ENCODE data around the gene PJVK. TPM values are rescaled to one million over a fixed set of nuclear protein-coding genes. Genes with fewer than 3 reads are reported as not detected.

PJVK gene
- total and polyA plus RNA-seq, 10 of the 15 experiments (the other 5 are each of a cell fraction or from before 2014, with no cell fraction given), result 1.8 to 6.8 (median 3.2) TPM

DNA sequence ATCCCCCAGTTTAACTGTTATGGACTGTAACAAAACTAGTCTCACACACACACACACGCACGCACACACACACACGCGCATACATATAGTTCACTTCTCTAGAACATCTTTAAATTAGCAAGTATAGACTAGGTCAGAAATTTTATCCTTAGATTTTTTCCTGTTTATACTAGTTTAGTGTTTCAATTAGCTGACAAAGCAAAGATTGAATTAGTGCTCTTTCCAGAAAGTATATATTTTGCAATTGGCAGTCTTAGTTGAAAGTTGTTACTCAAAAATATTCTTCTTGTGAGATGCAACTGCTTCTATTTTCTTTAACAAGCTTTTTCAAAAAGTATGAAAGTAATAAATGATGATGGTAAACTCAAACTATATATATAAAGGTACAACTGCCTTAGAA lies 51.6 kb downstream of the PJVK start:
- Histone ChIP-seq H4K20me1 (ENCODE audit: control insufficient read depth, insufficient read depth) (no peaks in the 10 kb centered on the region), H3K9me3 (replicated peaks; ENCODE audit: control insufficient read depth, insufficient read depth, low read length) (no peaks in the 10 kb centered on the region), H3K4me1 (ENCODE audit: control insufficient read depth, insufficient read depth, low read length) (no peaks in the 10 kb centered on the region), H3K4me2 (ENCODE audit: control insufficient read depth, insufficient read depth) (no peak overlapping the region), H3K79me2 (ENCODE audit: control insufficient read depth, insufficient read depth, low read length) (no peaks in the 10 kb centered on the region), H3K27me3 (replicated peaks in 1 of 2; ENCODE audit: control insufficient read depth in 2 of 2, insufficient read depth in 2 of 2, low read length in 1 of 2) (no peaks in the 10 kb centered on the region), H3K4me3 (no peak overlapping the region), H3K36me3 (ENCODE audit: control insufficient read depth in 2 of 2, insufficient read depth in 2 of 2, low read length in 1 of 2) (peaks cover 1 to 17% of the 10 kb centered on the region in 2 experiments; a peak in 2 of 4 replicates), H2AFZ (ENCODE audit: control insufficient read depth, low read depth, low read length) (no peak overlapping the region), H3K27ac (ENCODE audit: control insufficient read depth, insufficient read depth) (no peak overlapping the region), H3K9ac (ENCODE audit: control insufficient read depth, insufficient read depth, low read length) (no peak overlapping the region)
- in situ Hi-C loops (cut with MboI) (no loop called here), intact Hi-C loops (cut with micrococcal nuclease; ENCODE audit: unreplicated experiment) (no loop called here)
- RAD21 ChIA-PET (ENCODE audit: unreplicated experiment), result no interaction called here
- POLR2A ChIA-PET, result interaction anchor here (0.9 kb wide), 1 partner anchor 47 kb away, joined by 3 read pairs; no protein-coding TSS in a partner anchor
- CTCF ChIA-PET, result no interaction called here
- TF ChIP-seq ZBED1 (IDR thresholded peaks at IDR 0.05; ENCODE audit: borderline replicate concordance), result no peak
- no peak for TF ChIP-seq KLF5 (IDR thresholded peaks at IDR 0.05; ENCODE audit: partially characterized antibody)
- no peak for TF ChIP-seq SMAD5 (IDR thresholded peaks at IDR 0.05; ENCODE audit: low read depth)
- TF ChIP-seq SP1 (IDR thresholded peaks at IDR 0.05; ENCODE audit: low read depth, low read length), result no peak
- no peak for TF ChIP-seq MTA2 (IDR thresholded peaks at IDR 0.05; ENCODE audit: low read depth)
- whole genome bisulfite sequencing (ENCODE audit: insufficient coverage, insufficient replicate concordance, low lambda C conversion rate, missing lambda C conversion rate), result 94% methylated on average over 4 of the region's 4 CpGs
- no TSS peak for BruUV-seq (replicated peaks)
- DNase-seq (ENCODE audit: low read depth, low spot score) (no peak), ATAC-seq (no peak), FAIRE-seq (no peak)
- SMC1A ChIA-PET (ENCODE audit: uncharacterized antibody, unreplicated experiment), result interaction anchor here (1.1 kb wide), 1 partner anchor 10 kb away, joined by 3 read pairs; no protein-coding TSS in a partner anchor

DNA sequence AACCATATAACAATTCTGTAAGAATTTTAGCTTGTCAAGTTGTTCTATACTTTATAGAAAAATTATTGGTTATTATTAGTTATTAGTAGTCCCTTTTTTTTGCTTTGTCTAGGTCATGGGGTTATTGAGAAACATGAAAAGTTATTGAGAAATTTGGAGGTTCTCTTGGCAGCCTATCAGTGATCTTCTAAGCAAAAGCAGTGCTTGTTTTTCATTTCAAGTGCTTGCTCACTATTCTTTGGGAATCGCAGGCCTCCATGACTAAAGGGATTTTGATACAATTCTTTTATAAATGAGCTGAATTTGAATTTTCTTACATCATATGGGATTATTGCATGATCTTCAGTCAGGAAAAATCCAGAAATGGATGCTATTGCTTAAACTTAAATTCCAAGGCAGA lies 54.9 kb downstream of the PJVK start:
- Histone ChIP-seq H3K27ac (ENCODE audit: control insufficient read depth, insufficient read depth) (no peak overlapping the region), H2AFZ (ENCODE audit: control insufficient read depth, low read depth, low read length) (no peak overlapping the region), H3K4me2 (ENCODE audit: control insufficient read depth, insufficient read depth) (no peak overlapping the region), H3K79me2 (ENCODE audit: control insufficient read depth, insufficient read depth, low read length) (no peaks in the 10 kb centered on the region), H3K9me3 (replicated peaks; ENCODE audit: control insufficient read depth, insufficient read depth, low read length) (no peaks in the 10 kb centered on the region), H3K9ac (ENCODE audit: control insufficient read depth, insufficient read depth, low read length) (no peak overlapping the region), H3K36me3 (ENCODE audit: control insufficient read depth in 2 of 2, insufficient read depth in 2 of 2, low read length in 1 of 2) (peaks cover under 1 to 2% of the 10 kb centered on the region in 2 experiments; a peak in 2 of 4 replicates), H3K4me3 (no peak overlapping the region), H3K27me3 (replicated peaks in 1 of 2; ENCODE audit: control insufficient read depth in 2 of 2, insufficient read depth in 2 of 2, low read length in 1 of 2) (no peaks in the 10 kb centered on the region), H3K4me1 (ENCODE audit: control insufficient read depth, insufficient read depth, low read length) (no peaks in the 10 kb centered on the region), H4K20me1 (ENCODE audit: control insufficient read depth, insufficient read depth) (no peaks in the 10 kb centered on the region)
- no TSS peak for BruUV-seq (replicated peaks)
- SMC1A ChIA-PET (ENCODE audit: uncharacterized antibody, unreplicated experiment), result interaction anchor here (1.2 to 3.1 kb wide), 6 partner anchors 9 to 72 kb away, joined by 3 to 16 read pairs (median 6); no protein-coding TSS in a partner anchor
- ATAC-seq (no peak), FAIRE-seq (no peak), DNase-seq (ENCODE audit: low read depth, low spot score) (no peak)
- WGBS (ENCODE audit: insufficient coverage, insufficient replicate concordance, low lambda C conversion rate, missing lambda C conversion rate), result 96% methylated on average over 1 of the region's 1 CpG
- CTCF ChIA-PET, result interaction anchor here (1.1 to 1.7 kb wide), 3 partner anchors 14 to 23 kb away, joined by 3 to 6 read pairs (median 5); no protein-coding TSS in a partner anchor
- RAD21 ChIA-PET (ENCODE audit: unreplicated experiment), result interaction anchor here (1.0 kb wide), 1 partner anchor 25 kb away, joined by 3 read pairs; no protein-coding TSS in a partner anchor
- in situ Hi-C loops (cut with MboI), result no loop called here
- intact Hi-C loops (cut with micrococcal nuclease; ENCODE audit: unreplicated experiment), result no loop called here
- POLR2A ChIA-PET, result interaction anchor here (0.8 to 1.0 kb wide), 2 partner anchors 17 to 18 kb away, joined by 3 to 4 read pairs; no protein-coding TSS in a partner anchor
- TF ChIP-seq CHD4 (IDR thresholded peaks at IDR 0.05) (no peak), PAX5 (IDR thresholded peaks at IDR 0.05; ENCODE audit: borderline replicate concordance, low read depth, low read length) (no peak), RBBP5 (conservative IDR thresholded peaks at IDR 0.05) (no peak), NBN (IDR thresholded peaks at IDR 0.05) (no peak)
- TF ChIP-seq, protein P1, sequence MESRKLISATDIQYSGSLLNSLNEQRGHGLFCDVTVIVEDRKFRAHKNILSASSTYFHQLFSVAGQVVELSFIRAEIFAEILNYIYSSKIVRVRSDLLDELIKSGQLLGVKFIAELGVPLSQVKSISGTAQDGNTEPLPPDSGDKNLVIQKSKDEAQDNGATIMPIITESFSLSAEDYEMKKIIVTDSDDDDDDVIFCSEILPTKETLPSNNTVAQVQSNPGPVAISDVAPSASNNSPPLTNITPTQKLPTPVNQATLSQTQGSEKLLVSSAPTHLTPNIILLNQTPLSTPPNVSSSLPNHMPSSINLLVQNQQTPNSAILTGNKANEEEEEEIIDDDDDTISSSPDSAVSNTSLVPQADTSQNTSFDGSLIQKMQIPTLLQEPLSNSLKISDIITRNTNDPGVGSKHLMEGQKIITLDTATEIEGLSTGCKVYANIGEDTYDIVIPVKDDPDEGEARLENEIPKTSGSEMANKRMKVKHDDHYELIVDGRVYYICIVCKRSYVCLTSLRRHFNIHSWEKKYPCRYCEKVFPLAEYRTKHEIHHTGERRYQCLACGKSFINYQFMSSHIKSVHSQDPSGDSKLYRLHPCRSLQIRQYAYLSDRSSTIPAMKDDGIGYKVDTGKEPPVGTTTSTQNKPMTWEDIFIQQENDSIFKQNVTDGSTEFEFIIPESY (IDR thresholded peaks at IDR 0.05), result no peak
- TF ChIP-seq, protein P2, sequence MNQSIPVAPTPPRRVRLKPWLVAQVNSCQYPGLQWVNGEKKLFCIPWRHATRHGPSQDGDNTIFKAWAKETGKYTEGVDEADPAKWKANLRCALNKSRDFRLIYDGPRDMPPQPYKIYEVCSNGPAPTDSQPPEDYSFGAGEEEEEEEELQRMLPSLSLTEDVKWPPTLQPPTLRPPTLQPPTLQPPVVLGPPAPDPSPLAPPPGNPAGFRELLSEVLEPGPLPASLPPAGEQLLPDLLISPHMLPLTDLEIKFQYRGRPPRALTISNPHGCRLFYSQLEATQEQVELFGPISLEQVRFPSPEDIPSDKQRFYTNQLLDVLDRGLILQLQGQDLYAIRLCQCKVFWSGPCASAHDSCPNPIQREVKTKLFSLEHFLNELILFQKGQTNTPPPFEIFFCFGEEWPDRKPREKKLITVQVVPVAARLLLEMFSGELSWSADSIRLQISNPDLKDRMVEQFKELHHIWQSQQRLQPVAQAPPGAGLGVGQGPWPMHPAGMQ (IDR thresholded peaks at IDR 0.05; ENCODE audit: borderline replicate concordance), result no peak
- TF ChIP-seq, protein P3, sequence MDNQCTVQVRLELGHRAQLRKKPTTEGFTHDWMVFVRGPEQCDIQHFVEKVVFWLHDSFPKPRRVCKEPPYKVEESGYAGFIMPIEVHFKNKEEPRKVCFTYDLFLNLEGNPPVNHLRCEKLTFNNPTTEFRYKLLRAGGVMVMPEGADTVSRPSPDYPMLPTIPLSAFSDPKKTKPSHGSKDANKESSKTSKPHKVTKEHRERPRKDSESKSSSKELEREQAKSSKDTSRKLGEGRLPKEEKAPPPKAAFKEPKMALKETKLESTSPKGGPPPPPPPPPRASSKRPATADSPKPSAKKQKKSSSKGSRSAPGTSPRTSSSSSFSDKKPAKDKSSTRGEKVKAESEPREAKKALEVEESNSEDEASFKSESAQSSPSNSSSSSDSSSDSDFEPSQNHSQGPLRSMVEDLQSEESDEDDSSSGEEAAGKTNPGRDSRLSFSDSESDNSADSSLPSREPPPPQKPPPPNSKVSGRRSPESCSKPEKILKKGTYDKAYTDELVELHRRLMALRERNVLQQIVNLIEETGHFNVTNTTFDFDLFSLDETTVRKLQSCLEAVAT (IDR thresholded peaks at IDR 0.05), result no peak
